HepG2 (cell line): ENCODE measurements around the gene DNMT3A. TPM values are rescaled to one million over a fixed set of nuclear protein-coding genes. Genes with fewer than 3 reads are reported as not detected.

Source experiments
- ATAC-seq: fragments of 200-7000 bp; cut with Tn5 transposase; 3 replicates; pipeline ENCODE4 v1.9.1; 2020; ENCODE audit warnings: mild to moderate bottlenecking, moderate library complexity
- BruUV-seq: library from RNA; stranded (reverse); fragments of 400-500 nt; replicated peaks from 2 replicates; lab custom pipeline; 2021; lab: Mats Ljungman, UMichigan
- CTCF ChIA-PET: fragments of 300-600 bp; formaldehyde crosslinking; extraction: SDS; loops from one replicate; lab custom pipeline; 2021; ENCODE audit warnings: low total read pairs, inconsistent platforms, low intra/inter-chr PET ratio; lab: Yijun Ruan, JAX
- POLR2A ChIA-PET: fragments of 350-600 bp; sonication (Branson Sonifier 250); formaldehyde crosslinking; loops from one replicate; lab custom pipeline; 2020; ENCODE audit warnings: antibody characterized with exemption, inconsistent platforms; lab: Yijun Ruan, JAX
- DNase-seq: peaks from one replicate; pipeline ENCODE4 v3.0.0-alpha.2; 2015; ENCODE audit warnings: low spot score
- FAIRE-seq: peaks from 3 replicates; lab custom pipeline; 2011; peaks lifted over from hg19 to GRCh38; lab: Jason Lieb, UNC
- H2AFZ ChIP-seq: one replicate; pipeline ENCODE4 v1.6.1; 2011; ENCODE audit warnings: low read length, inconsistent platforms
- H3K27ac ChIP-seq: fragments of 300-600 bp; 3 replicates; pipeline ENCODE4 v1.8.0; 2011; ENCODE audit warnings: mixed run types, mild to moderate bottlenecking, mixed read lengths, low read length, inconsistent platforms; ENCODE audit not compliant: insufficient read depth; ENCODE audit errors: extremely low read length
- H3K27me3 ChIP-seq, 2 experiments: fragments of 200-600 bp in 1 of 2; 2 replicates in 1 of 2; 3 replicates in 1 of 2; pipeline versions ENCODE4 v1.6.0 to v1.8.0; 2011; ENCODE audit warnings: low read length in 2 of 2, mild to moderate bottlenecking in 2 of 2, moderate library complexity in 2 of 2, inconsistent platforms in 1 of 2; ENCODE audit not compliant: insufficient read depth in 2 of 2, control insufficient read depth in 1 of 2
- H3K36me3 ChIP-seq, 2 experiments: fragments of 200-600 bp in 1 of 2; replicated peaks in 1 of 2; 2 replicates in 1 of 2; 3 replicates in 1 of 2; pipeline versions ENCODE4 v1.5.1 to v1.8.0; 2011; ENCODE audit warnings: low read length in 2 of 2, inconsistent platforms in 1 of 2; ENCODE audit not compliant: insufficient read depth in 2 of 2, control insufficient read depth in 1 of 2
- H3K4me1 ChIP-seq: 2 replicates; pipeline ENCODE4 v1.5.1; 2012; ENCODE audit warnings: low read length, inconsistent platforms; ENCODE audit not compliant: insufficient read depth
- H3K4me2 ChIP-seq: 2 replicates; pipeline ENCODE4 v1.6.0; 2011; ENCODE audit warnings: low read depth, low read length, inconsistent platforms
- H3K4me3 ChIP-seq, 3 experiments: fragments of 200-600 bp in 1 of 3; sonication (generic), shearing (Covaris generic) in 1 of 3; replicated peaks in 1 of 3; 2 replicates each; pipeline ENCODE4 v1.5.1; 2011 to 2016; ENCODE audit warnings: low read length in 3 of 3, inconsistent platforms in 2 of 3, low read depth in 2 of 3, mild to moderate bottlenecking in 2 of 3, control low read depth in 1 of 3, mixed read lengths in 1 of 3; ENCODE audit not compliant: insufficient read depth in 1 of 3
- H3K79me2 ChIP-seq: one replicate; pipeline ENCODE4 v1.6.1; 2011; ENCODE audit warnings: low read length, inconsistent platforms; ENCODE audit not compliant: insufficient read depth
- H3K9ac ChIP-seq: 2 replicates; pipeline ENCODE4 v1.6.0; 2011; ENCODE audit warnings: mild to moderate bottlenecking, low read depth, low read length, inconsistent platforms; ENCODE audit not compliant: insufficient read depth
- H3K9me3 ChIP-seq: 2 replicates; pipeline ENCODE4 v1.5.1; 2012; ENCODE audit warnings: mild to moderate bottlenecking, low read length
- H4K20me1 ChIP-seq: 2 replicates; pipeline ENCODE4 v1.6.0; 2011; ENCODE audit warnings: inconsistent platforms, mild to moderate bottlenecking, low read length, moderate library complexity; ENCODE audit not compliant: insufficient read depth
- FIP1L1 ChIP-seq: fragments of 200-400 bp; formaldehyde crosslinking; IDR thresholded peaks from 2 replicates; pipeline ENCODE4 v1.6.1; 2018; ENCODE audit warnings: low read depth, mild to moderate bottlenecking, low read length, moderate library complexity, borderline replicate concordance; ENCODE audit not compliant: insufficient read depth
- FOXM1 ChIP-seq: sonication (generic); formaldehyde crosslinking; IDR thresholded peaks from 2 replicates; pipeline ENCODE4 v1.5.0; 2020; ENCODE audit warnings: missing genetic modification reagents
- GLMP ChIP-seq: sonication (generic); formaldehyde crosslinking; IDR thresholded peaks from 2 replicates; pipeline ENCODE4 v1.9.0; 2021; ENCODE audit warnings: missing genetic modification reagents, mild to moderate bottlenecking, borderline replicate concordance
- NR2F2 ChIP-seq: IDR thresholded peaks from 2 replicates; pipeline ENCODE4 v1.6.1; 2012; ENCODE audit warnings: low read depth, inconsistent platforms, borderline replicate concordance
- TGIF2 ChIP-seq: IDR thresholded peaks from 2 replicates; pipeline ENCODE4 v1.6.1; 2016; ENCODE audit warnings: control low read depth, missing compliant biosample characterization
- ZNF138 ChIP-seq: sonication (generic); formaldehyde crosslinking; IDR thresholded peaks from 2 replicates; pipeline ENCODE4 v1.5.0; 2020; ENCODE audit warnings: mild to moderate bottlenecking, low read depth, missing genetic modification reagents
- ZNF614 ChIP-seq: IDR thresholded peaks from 2 replicates; pipeline ENCODE4 v1.6.1; 2018; ENCODE audit warnings: missing biosample characterization, missing genetic modification reagents, inconsistent platforms, borderline replicate concordance
- ZNF629 ChIP-seq: sonication (generic); formaldehyde crosslinking; conservative IDR thresholded peaks from 2 replicates; pipeline ENCODE4 v1.5.0; 2020; ENCODE audit warnings: missing genetic modification reagents
- ZSCAN25 ChIP-seq: sonication (generic); formaldehyde crosslinking; IDR thresholded peaks from 2 replicates; pipeline ENCODE4 v1.8.0; 2022; ENCODE audit warnings: mild to moderate bottlenecking, missing genetic modification reagents
- ZZZ3 ChIP-seq: sonication (generic); formaldehyde crosslinking; IDR thresholded peaks from 2 replicates; pipeline ENCODE4 v1.4.0; 2020; ENCODE audit warnings: missing genetic modification reagents, mild to moderate bottlenecking, borderline replicate concordance
- WGBS: methylation state at CpG from one replicate; pipeline ENCODE4 v1.1.6; 2017; ENCODE audit warnings: low lambda C conversion rate; 5-methylcytosine and 5-hydroxymethylcytosine counted together
- in situ Hi-C: cut with HindIII; loops from 2 replicates; pipeline ENCODE4 v1.10.0; 2017; ENCODE audit warnings: low pct_unique_long_range_greater_than_20kb; ENCODE audit not compliant: extremely low pct_ligation_motif_present
- intact Hi-C: fragments of 100-400 bp; cut with micrococcal nuclease; formaldehyde crosslinking; loops from one replicate; pipeline ENCODE4 v1.10.0; 2022; ENCODE audit not compliant: unreplicated experiment
- polyA plus RNA-seq, 8 experiments: library from polyadenylated mRNA; depleted of rRNA in 3 of 8; stranded (reverse) in 7 of 8; unstranded in 1 of 8; fragments of >200 nt; fragmentation: Illumina TruSeq in 4 of 8; extraction: Trizol in 4 of 8; gene quantifications; 2 replicates each; pipeline versions ENCODE4 v1.2.1 to v1.2.3, GENCODE V29; 2011 to 2016; ENCODE audit warnings: low read depth in 4 of 8, missing spikeins in 1 of 8, mixed read lengths in 1 of 8; ENCODE audit not compliant: insufficient read depth in 1 of 8
- total RNA-seq, 5 experiments: library from RNA; depleted of rRNA; stranded (reverse); fragments of >200 nt; fragmentation: Illumina TruSeq; extraction: Trizol; gene quantifications; 2 replicates each; pipeline ENCODE4 v1.2.3, GENCODE V29; 2016; ENCODE audit warnings: low read depth in 1 of 5
- TF ChIP-seq, protein P1 (sequence below): sonication (generic); formaldehyde crosslinking; IDR thresholded peaks from 2 replicates; pipeline ENCODE4 v1.4.0; 2020; ENCODE audit warnings: low read depth, mild to moderate bottlenecking, missing genetic modification reagents
- TF ChIP-seq, protein P2 (sequence below): fragments of 450-650 bp; IDR thresholded peaks from 2 replicates; pipeline ENCODE4 v1.6.1; 2017; ENCODE audit warnings: mild to moderate bottlenecking

Gene DNMT3A
- total and polyA plus RNA-seq, 2 of the 13 experiments (the other 11 are each of a cell fraction or from before 2014, with no cell fraction given): 14.7 to 29.1 TPM

- ATAC-seq (no peak), FAIRE-seq (no peak), DNase-seq (no peak)
- Histone ChIP-seq H3K9ac (no peak overlapping the region), H2AFZ (no peak overlapping the region), H3K4me1 (no peaks in the 10 kb centered on the region), H3K27ac (no peak overlapping the region), H3K79me2 (no peaks in the 10 kb centered on the region), H3K27me3 (peaks cover 1 to 11% of the 10 kb centered on the region in 2 experiments; a peak in 2 of 5 replicates), H3K36me3 (no peaks in the 10 kb centered on the region), H3K9me3 (no peaks in the 10 kb centered on the region), H3K4me3 (no peak overlapping the region), H4K20me1 (no peaks in the 10 kb centered on the region), H3K4me2 (no peak overlapping the region)
- WGBS: 29% methylated on average over 3 of the region's 3 CpGs
- ChIA-PET CTCF (no interaction called here), POLR2A (no interaction called here)
- in situ Hi-C loops (no loop called here), intact Hi-C loops (no loop called here)
- BruUV-seq: no TSS peak
- no peak for TF ChIP-seq TGIF2 (CRISPR knock-in tag)
- no peak for TF ChIP-seq FIP1L1
- peak; percentile 76 for TF ChIP-seq ZNF629
- no peak for TF ChIP-seq FOXM1 (CRISPR knock-in tag)
These were observed 123.6 kb downstream of the DNMT3A start for GRCh38 chr2:25218100-25218499.

GRCh38 chr2:25215948-25216679, 125.6 kb downstream of the DNMT3A start:
- Histone ChIP-seq H3K4me2 (no peak overlapping the region), H3K9me3 (no peaks in the 10 kb centered on the region), H3K27ac (no peak overlapping the region), H3K9ac (no peak overlapping the region), H2AFZ (no peak overlapping the region), H3K4me1 (no peaks in the 10 kb centered on the region), H3K36me3 (no peaks in the 10 kb centered on the region), H4K20me1 (no peaks in the 10 kb centered on the region), H3K4me3 (no peak overlapping the region), H3K27me3 (peaks cover 2 to 19% of the 10 kb centered on the region in 2 experiments; a peak in 2 of 5 replicates), H3K79me2 (no peaks in the 10 kb centered on the region)
- 88% methylated on average over 58 of the region's 71 CpGs for whole genome bisulfite sequencing
- ChIA-PET POLR2A (no interaction called here), CTCF (no interaction called here)
- intact Hi-C loops (no loop called here), in situ Hi-C loops (no loop called here)
- no peak for DNase-seq
- no peak for FAIRE-seq
- BruUV-seq: no TSS peak
- ATAC-seq: no peak
- TF ChIP-seq ZSCAN25 (CRISPR knock-in tag): no peak
- TF ChIP-seq ZNF614 (CRISPR knock-in tag): no peak
- TF ChIP-seq ZNF138 (CRISPR knock-in tag): no peak
- TF ChIP-seq NR2F2: no peak
- TF ChIP-seq, protein P1, sequence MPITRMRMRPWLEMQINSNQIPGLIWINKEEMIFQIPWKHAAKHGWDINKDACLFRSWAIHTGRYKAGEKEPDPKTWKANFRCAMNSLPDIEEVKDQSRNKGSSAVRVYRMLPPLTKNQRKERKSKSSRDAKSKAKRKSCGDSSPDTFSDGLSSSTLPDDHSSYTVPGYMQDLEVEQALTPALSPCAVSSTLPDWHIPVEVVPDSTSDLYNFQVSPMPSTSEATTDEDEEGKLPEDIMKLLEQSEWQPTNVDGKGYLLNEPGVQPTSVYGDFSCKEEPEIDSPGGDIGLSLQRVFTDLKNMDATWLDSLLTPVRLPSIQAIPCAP (CRISPR knock-in tag): no peak
- TF ChIP-seq, protein P2, sequence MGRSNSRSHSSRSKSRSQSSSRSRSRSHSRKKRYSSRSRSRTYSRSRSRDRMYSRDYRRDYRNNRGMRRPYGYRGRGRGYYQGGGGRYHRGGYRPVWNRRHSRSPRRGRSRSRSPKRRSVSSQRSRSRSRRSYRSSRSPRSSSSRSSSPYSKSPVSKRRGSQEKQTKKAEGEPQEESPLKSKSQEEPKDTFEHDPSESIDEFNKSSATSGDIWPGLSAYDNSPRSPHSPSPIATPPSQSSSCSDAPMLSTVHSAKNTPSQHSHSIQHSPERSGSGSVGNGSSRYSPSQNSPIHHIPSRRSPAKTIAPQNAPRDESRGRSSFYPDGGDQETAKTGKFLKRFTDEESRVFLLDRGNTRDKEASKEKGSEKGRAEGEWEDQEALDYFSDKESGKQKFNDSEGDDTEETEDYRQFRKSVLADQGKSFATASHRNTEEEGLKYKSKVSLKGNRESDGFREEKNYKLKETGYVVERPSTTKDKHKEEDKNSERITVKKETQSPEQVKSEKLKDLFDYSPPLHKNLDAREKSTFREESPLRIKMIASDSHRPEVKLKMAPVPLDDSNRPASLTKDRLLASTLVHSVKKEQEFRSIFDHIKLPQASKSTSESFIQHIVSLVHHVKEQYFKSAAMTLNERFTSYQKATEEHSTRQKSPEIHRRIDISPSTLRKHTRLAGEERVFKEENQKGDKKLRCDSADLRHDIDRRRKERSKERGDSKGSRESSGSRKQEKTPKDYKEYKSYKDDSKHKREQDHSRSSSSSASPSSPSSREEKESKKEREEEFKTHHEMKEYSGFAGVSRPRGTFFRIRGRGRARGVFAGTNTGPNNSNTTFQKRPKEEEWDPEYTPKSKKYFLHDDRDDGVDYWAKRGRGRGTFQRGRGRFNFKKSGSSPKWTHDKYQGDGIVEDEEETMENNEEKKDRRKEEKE: no peak
- TF ChIP-seq ZZZ3 (CRISPR knock-in tag): no peak
- no peak for TF ChIP-seq GLMP (CRISPR knock-in tag)
